Heart right ventricle (tissue), 16 donors: ENCODE data around the gene SORL1. TPM values are rescaled to one million over a fixed set of nuclear protein-coding genes. Genes with fewer than 3 reads are reported as not detected.

Source experiments
- ATAC-seq, 8 donors: fragments of 200-7000 bp; cut with Tn5 transposase; one replicate each; pipeline ENCODE4 v1.9.1; 2020; ENCODE audit warnings: mild to moderate bottlenecking in 8 of 8, moderate library complexity in 8 of 8, moderate number of reproducible peaks in 1 of 8
- DNase-seq, 2 donors: peaks; one replicate each; pipeline ENCODE4 v3.0.0-alpha.2; 2020
- H3K27ac ChIP-seq, 10 donors: fragments of 200-600 bp; sonication (generic) in 2 of 10; one replicate each; pipeline versions ENCODE4 v1.5.0 to v1.8.0; 2020 to 2022; ENCODE audit warnings: mild to moderate bottlenecking in 3 of 10
- H3K27me3 ChIP-seq, 7 donors: fragments of 200-600 bp; one replicate each; pipeline ENCODE4 v1.8.0; 2021 to 2022; ENCODE audit warnings: mild to moderate bottlenecking in 2 of 7
- H3K36me3 ChIP-seq, 9 donors: fragments of 200-600 bp; sonication (generic) in 1 of 9; one replicate each; pipeline versions ENCODE4 v1.5.0 to v1.8.0; 2020 to 2022; ENCODE audit warnings: mild to moderate bottlenecking in 2 of 9
- H3K4me1 ChIP-seq, 9 donors: fragments of 200-600 bp; sonication (generic) in 1 of 9; one replicate each; pipeline versions ENCODE4 v1.5.0 to v1.8.0; 2020 to 2022; ENCODE audit warnings: mild to moderate bottlenecking in 4 of 9
- H3K4me3 ChIP-seq, 10 donors: fragments of 200-600 bp; sonication (generic) in 2 of 10; one replicate each; pipeline versions ENCODE4 v1.5.0 to v1.8.0; 2020 to 2022; ENCODE audit warnings: mild to moderate bottlenecking in 7 of 10, moderate library complexity in 2 of 10
- H3K9me3 ChIP-seq, 11 donors: fragments of 200-600 bp in 10 of 11; sonication (generic) in 2 of 11; one replicate each; pipeline versions ENCODE4 v1.5.0 to v1.8.0; 2013 to 2022; ENCODE audit warnings: mild to moderate bottlenecking in 2 of 11, control low read depth in 1 of 11, moderate library complexity in 1 of 11
- WGBS, 2 donors: extraction: QIAGEN DNeasy Blood & Tissue Kit; methylation state at CpG; one replicate each; pipeline ENCODE4 v1.1.7; 2013; ENCODE audit warnings: inconsistent platforms in 1 of 2; 5-methylcytosine and 5-hydroxymethylcytosine counted together
- intact Hi-C, 10 donors: fragments of 100-400 bp; cut with DNase I; formaldehyde crosslinking; loops; one replicate each; pipeline versions ENCODE4 v1.11.1 to v1.14.2; 2022
- polyA plus RNA-seq, 2 donors: library from polyadenylated mRNA; stranded (reverse); fragments of 200-250 nt; gene quantifications; one replicate each; pipeline ENCODE4 v1.2.3, GENCODE V29; 2013
- total RNA-seq, 10 donors: library from RNA; stranded (reverse); fragmentation: NEBNext Ultra II Directional in 3 of 10; extraction: Animal tissue kit (Norgen Biotek cat#: 25700) in 3 of 10; gene quantifications; one replicate each; pipeline versions ENCODE4 v1.2.1 to v1.2.4, GENCODE V29; 2021 to 2023
- TF ChIP-seq, protein P1 (sequence below), 9 donors: fragments of 200-600 bp; sonication (generic) in 2 of 9; IDR thresholded peaks; one replicate each; pipeline versions ENCODE4 v1.5.0 to v1.8.0; 2021 to 2022; ENCODE audit warnings: antibody characterized with exemption in 9 of 9, mild to moderate bottlenecking in 5 of 9, moderate library complexity in 1 of 9
- donor health status: Arrhythmogenic right ventricular cardiomyopathy.
- donor health status: ischemic (EF 13 %, LVEDD 7.1; RV severe dilation, severe dysfunction).
- donor health status: healthy with polysubstance abuse.
- donor health status: DM: no; HTN: yes; CAD: no.
- donor health status: DM: no; HTN: no; CAD: no.
- donor health status: ischemic (EF 25% LVEDD 6.9; RV normal size, moderate dysfunction).
- donor health status: ischemic (EF 25% LVEDD 5.7; RV mildly dilated, moderate dysfunction).
- donor health status: healthy.
- donor health status: DM: yes; HTN: yes; CAD: no.
- donor health status: Ischemic cardiomyopathy.
- donor health status: ischemic (EF 35%, LVEDD 5.7; RV mildly dilated, moderate dysfunction).
- donor health status: nonischemic (EF 11% LVEDD 7.7; RV severe dilation, severe dysfunction).
- donor health status: DM: yes; HTN: yes; CAD: no.
- donor health status: PGD.
- donor health status: ischemic (EF 29% LVEDD 5.4; RV normal size, mild dysfunction).
- donor health status: nonischemic (EF 23%, LVEDD 6.1; RV moderate dilation, normal function).

SORL1 gene
- total and polyA plus RNA-seq, 12 donors = 0.26 to 15.1 (median 8.7) TPM

DNA sequence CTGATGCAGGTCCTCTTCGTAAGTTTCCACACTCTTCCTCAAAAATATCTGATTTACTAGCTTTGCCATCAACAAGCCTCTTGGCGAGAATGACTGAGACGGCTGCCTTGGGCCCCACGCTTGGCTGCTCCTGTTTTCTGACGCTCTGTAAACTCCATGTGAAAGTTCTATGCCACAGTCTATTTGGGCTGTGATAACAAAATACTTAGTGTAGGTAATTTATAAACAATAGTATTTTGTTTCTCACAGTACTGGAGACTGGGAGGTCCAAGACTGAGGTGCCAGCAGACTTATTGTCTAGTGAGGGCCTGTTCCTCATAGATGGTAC is 123.8 kb downstream of the SORL1 start:
- Histone ChIP-seq H3K4me1 (peaks cover 0 to 47% (median 0%) of the 10 kb centered on the region in 9 donors), H3K9me3 (peaks cover 0 to 9% (median 0%) of the 10 kb centered on the region in 11 donors), H3K36me3 (peaks cover 0 to 73% (median 0%) of the 10 kb centered on the region in 9 donors), H3K4me3 (no peak overlapping the region), H3K27ac (peak overlapping the region in 3 of 10 donors; percentile 9 to 62 (median 53)), H3K27me3 (peaks cover 0 to 5% (median 0%) of the 10 kb centered on the region in 7 donors)
- WGBS, 2 donors = 86 to 93% methylated on average over 5 of the region's 5 CpGs
- intact Hi-C loops = loop anchor here in 1 of 10 donors (10.0 kb wide), 1 partner anchor 121 kb away; the partner anchor contains the start of genes SORL1 and SORL1-AS1
- no peak for ATAC-seq
- no peak for DNase-seq
- TF ChIP-seq, protein P1, sequence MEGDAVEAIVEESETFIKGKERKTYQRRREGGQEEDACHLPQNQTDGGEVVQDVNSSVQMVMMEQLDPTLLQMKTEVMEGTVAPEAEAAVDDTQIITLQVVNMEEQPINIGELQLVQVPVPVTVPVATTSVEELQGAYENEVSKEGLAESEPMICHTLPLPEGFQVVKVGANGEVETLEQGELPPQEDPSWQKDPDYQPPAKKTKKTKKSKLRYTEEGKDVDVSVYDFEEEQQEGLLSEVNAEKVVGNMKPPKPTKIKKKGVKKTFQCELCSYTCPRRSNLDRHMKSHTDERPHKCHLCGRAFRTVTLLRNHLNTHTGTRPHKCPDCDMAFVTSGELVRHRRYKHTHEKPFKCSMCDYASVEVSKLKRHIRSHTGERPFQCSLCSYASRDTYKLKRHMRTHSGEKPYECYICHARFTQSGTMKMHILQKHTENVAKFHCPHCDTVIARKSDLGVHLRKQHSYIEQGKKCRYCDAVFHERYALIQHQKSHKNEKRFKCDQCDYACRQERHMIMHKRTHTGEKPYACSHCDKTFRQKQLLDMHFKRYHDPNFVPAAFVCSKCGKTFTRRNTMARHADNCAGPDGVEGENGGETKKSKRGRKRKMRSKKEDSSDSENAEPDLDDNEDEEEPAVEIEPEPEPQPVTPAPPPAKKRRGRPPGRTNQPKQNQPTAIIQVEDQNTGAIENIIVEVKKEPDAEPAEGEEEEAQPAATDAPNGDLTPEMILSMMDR (IDR thresholded peaks at IDR 0.05) = no peak

GRCh38 chr11:121576531-121576930 is 124.4 kb downstream of the SORL1 start:
- Histone ChIP-seq H3K4me3 (no peak overlapping the region), H3K27ac (no peak overlapping the region), H3K27me3 (peaks cover 0 to 5% (median 0%) of the 10 kb centered on the region in 7 donors), H3K36me3 (peaks cover 0 to 72% (median 0%) of the 10 kb centered on the region in 9 donors), H3K9me3 (peaks cover 0 to 9% (median 0%) of the 10 kb centered on the region in 11 donors), H3K4me1 (peaks cover 0 to 47% (median 0%) of the 10 kb centered on the region in 9 donors)
- ATAC-seq (no peak), DNase-seq (no peak)
- intact Hi-C loops = loop anchor here in 1 of 10 donors (10.0 kb wide), 1 partner anchor 122 kb away; the partner anchor contains the start of genes SORL1 and SORL1-AS1
- WGBS, 2 donors = 71 to 72% methylated on average over 7 of the region's 7 CpGs
- TF ChIP-seq, protein P1 (IDR thresholded peaks at IDR 0.05) = no peak

DNA sequence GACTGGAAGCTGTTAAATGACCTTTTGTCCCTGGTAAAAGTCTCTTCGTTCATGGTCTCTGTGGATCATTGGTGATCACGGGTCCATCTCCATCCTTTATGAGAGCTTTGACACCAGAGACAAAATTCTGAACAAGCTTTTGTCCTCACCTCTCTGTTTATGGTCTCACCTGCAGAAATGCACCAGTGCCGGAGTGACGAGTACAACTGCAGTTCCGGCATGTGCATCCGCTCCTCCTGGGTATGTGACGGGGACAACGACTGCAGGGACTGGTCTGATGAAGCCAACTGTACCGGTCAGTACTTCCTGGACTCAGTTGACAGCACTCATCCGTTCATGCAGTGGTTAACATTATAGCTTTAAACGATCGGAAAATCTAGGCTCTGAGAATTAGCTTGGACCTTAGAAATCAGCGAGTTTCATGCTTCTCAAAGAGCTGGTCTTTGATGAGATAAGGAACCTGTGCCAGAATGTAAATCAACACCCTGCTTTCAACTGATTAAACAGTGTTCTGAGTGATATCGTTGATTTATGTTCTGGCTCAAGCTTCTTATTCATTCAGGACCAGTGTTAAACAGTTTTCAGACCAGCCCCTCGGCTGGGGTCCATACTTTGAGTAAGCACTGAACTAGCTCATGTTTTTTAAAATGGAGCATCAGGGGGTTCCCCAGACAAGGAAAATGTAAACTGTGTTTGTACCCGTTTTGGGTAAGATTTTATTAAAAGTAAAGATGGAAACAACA is 125.2 kb downstream of the SORL1 start:
- H3K4me1 ChIP-seq = peaks cover 0 to 50% (median 0%) of the 10 kb centered on the region in 9 donors
- 79 to 85% methylated on average over 16 of the region's 16 CpGs for WGBS, 2 donors
- TF ChIP-seq, protein P1 (IDR thresholded peaks at IDR 0.05) = no peak
- H3K27ac ChIP-seq = no peak overlapping the region
- peaks cover 0 to 5% (median 0%) of the 10 kb centered on the region in 7 donors for H3K27me3 ChIP-seq
- H3K9me3 ChIP-seq = peaks cover 0 to 9% (median 0%) of the 10 kb centered on the region in 11 donors
- H3K36me3 ChIP-seq = peaks cover 0 to 67% (median 0%) of the 10 kb centered on the region in 9 donors
- H3K4me3 ChIP-seq = no peak overlapping the region
- intact Hi-C loops = loop anchor here in 1 of 10 donors (10.0 kb wide), 1 partner anchor 122 kb away; the partner anchor contains the start of genes SORL1 and SORL1-AS1
- no peak for DNase-seq
- ATAC-seq = no peak

GRCh38 chr11:121578251-121578976 is 126.3 kb downstream of the SORL1 start:
- Histone ChIP-seq H3K9me3 (peaks cover 0 to 9% (median 0%) of the 10 kb centered on the region in 11 donors), H3K4me1 (peaks cover 0 to 50% (median 0%) of the 10 kb centered on the region in 9 donors), H3K27ac (peak overlapping the region in 2 of 10 donors; percentile 28 to 52), H3K36me3 (peaks cover 0 to 62% (median 0%) of the 10 kb centered on the region in 9 donors), H3K4me3 (no peak overlapping the region), H3K27me3 (peaks cover 0 to 2% (median 0%) of the 10 kb centered on the region in 7 donors)
- 60 to 72% methylated on average over 10 of the region's 10 CpGs for WGBS, 2 donors
- TF ChIP-seq, protein P1 (IDR thresholded peaks at IDR 0.05) = no peak
- DNase-seq (no peak), ATAC-seq (peak in 1 of 8 donors; percentile 18)
- intact Hi-C loops = loop anchor here in 1 of 10 donors (10.0 kb wide), 1 partner anchor 124 kb away; the partner anchor contains the start of genes SORL1 and SORL1-AS1
